HepG2 (cell line): Measurements from ENCODE around the gene RUSF1. TPM values are rescaled to one million over a fixed set of nuclear protein-coding genes. Genes with fewer than 3 reads are reported as not detected.

Source experiments
- DDIT3 ChIP-seq: sonication (generic); formaldehyde crosslinking; IDR thresholded peaks from 2 replicates; pipeline ENCODE4 v1.4.0; 2020; ENCODE audit warnings: mild to moderate bottlenecking, missing genetic modification reagents
- polyA plus RNA-seq, 8 experiments: library from polyadenylated mRNA; depleted of rRNA in 3 of 8; stranded (reverse) in 7 of 8; unstranded in 1 of 8; fragments of >200 nt; fragmentation: Illumina TruSeq in 4 of 8; extraction: Trizol in 4 of 8; gene quantifications; 2 replicates each; pipeline versions ENCODE4 v1.2.1 to v1.2.3, GENCODE V29; 2011 to 2016; ENCODE audit warnings: low read depth in 4 of 8, missing spikeins in 1 of 8, mixed read lengths in 1 of 8; ENCODE audit not compliant: insufficient read depth in 1 of 8
- total RNA-seq, 5 experiments: library from RNA; depleted of rRNA; stranded (reverse); fragments of >200 nt; fragmentation: Illumina TruSeq; extraction: Trizol; gene quantifications; 2 replicates each; pipeline ENCODE4 v1.2.3, GENCODE V29; 2016; ENCODE audit warnings: low read depth in 1 of 5
- TF ChIP-seq, protein P1 (sequence below): sonication (generic); formaldehyde crosslinking; IDR thresholded peaks from 2 replicates; pipeline ENCODE4 v1.8.0; 2022; ENCODE audit warnings: mild to moderate bottlenecking, missing genetic modification reagents
- TF ChIP-seq, protein P2 (sequence below), 2 experiments: sonication (generic) in 1 of 2; formaldehyde crosslinking in 1 of 2; IDR thresholded peaks; 2 replicates each; pipeline versions ENCODE4 v1.6.1 to v1.9.0; 2014 to 2022; ENCODE audit warnings: antibody characterized with exemption in 1 of 2, borderline replicate concordance in 1 of 2, inconsistent platforms in 1 of 2, low read depth in 1 of 2, missing genetic modification reagents in 1 of 2

The RUSF1 gene
- total and polyA plus RNA-seq, 2 of the 13 experiments (the other 11 are each of a cell fraction or from before 2014, with no cell fraction given), result 40.8 to 50.2 TPM

DNA sequence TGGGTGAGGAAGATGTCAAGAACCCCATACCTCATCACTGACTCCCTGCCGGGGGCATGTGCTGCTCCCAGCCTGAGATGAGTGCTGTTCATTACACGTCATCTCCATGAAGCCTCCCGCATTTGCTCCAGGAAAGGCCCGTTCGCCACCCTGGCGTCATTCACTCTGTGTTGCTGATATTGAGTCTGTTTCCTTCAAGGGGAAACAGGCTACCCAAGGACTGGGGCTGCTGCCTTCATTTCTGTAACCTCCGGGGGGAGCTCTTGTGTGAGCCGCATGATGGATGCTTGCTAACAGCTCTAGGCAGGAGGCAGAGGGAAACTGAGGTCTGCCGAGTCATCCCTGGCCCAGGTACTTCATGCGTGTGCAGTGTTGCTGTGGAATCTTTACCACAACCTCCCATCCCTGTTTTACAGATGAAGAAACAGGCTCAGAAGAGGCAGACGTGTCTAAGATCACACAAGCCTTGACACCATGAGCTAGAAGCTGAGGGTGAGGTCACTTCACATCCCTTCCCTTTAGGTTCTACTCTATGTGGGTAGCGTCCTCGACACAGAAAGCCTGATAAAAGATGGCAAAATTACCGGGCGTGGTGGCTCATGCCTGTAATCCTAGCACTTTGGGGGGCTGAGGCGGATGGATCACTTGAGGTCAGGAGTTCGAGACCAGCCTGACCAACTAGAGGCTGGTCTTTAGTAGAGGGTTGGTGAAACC, 52.4 kb downstream of the RUSF1 start (continued):
- TF ChIP-seq, protein P1, sequence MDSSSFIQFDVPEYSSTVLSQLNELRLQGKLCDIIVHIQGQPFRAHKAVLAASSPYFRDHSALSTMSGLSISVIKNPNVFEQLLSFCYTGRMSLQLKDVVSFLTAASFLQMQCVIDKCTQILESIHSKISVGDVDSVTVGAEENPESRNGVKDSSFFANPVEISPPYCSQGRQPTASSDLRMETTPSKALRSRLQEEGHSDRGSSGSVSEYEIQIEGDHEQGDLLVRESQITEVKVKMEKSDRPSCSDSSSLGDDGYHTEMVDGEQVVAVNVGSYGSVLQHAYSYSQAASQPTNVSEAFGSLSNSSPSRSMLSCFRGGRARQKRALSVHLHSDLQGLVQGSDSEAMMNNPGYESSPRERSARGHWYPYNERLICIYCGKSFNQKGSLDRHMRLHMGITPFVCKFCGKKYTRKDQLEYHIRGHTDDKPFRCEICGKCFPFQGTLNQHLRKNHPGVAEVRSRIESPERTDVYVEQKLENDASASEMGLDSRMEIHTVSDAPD (CRISPR knock-in tag), result no peak
- TF ChIP-seq, protein P2, sequence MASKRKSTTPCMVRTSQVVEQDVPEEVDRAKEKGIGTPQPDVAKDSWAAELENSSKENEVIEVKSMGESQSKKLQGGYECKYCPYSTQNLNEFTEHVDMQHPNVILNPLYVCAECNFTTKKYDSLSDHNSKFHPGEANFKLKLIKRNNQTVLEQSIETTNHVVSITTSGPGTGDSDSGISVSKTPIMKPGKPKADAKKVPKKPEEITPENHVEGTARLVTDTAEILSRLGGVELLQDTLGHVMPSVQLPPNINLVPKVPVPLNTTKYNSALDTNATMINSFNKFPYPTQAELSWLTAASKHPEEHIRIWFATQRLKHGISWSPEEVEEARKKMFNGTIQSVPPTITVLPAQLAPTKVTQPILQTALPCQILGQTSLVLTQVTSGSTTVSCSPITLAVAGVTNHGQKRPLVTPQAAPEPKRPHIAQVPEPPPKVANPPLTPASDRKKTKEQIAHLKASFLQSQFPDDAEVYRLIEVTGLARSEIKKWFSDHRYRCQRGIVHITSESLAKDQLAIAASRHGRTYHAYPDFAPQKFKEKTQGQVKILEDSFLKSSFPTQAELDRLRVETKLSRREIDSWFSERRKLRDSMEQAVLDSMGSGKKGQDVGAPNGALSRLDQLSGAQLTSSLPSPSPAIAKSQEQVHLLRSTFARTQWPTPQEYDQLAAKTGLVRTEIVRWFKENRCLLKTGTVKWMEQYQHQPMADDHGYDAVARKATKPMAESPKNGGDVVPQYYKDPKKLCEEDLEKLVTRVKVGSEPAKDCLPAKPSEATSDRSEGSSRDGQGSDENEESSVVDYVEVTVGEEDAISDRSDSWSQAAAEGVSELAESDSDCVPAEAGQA (IDR thresholded peaks at IDR 0.05; ENCODE audit: low read depth), result no peak
- TF ChIP-seq, protein P2 (CRISPR knock-in tag; IDR thresholded peaks at IDR 0.05; ENCODE audit: borderline replicate concordance), result no peak
- no peak for TF ChIP-seq DDIT3 (CRISPR knock-in tag)
